NT2/D1 (cell line): ENCODE data around the gene ASCL2.

ENCODE experiments used
- SUZ12 ChIP-seq: IDR thresholded peaks from 2 replicates; pipeline ENCODE4 v1.6.1; 2011; ENCODE audit not compliant: insufficient read length, insufficient read depth; ENCODE audit errors: extremely low read depth
- YY1 ChIP-seq: IDR thresholded peaks from 2 replicates; pipeline ENCODE4 v1.6.1; 2011; ENCODE audit not compliant: insufficient read length, insufficient read depth
- ZNF274 ChIP-seq: IDR thresholded peaks from 2 replicates; pipeline ENCODE4 v1.6.1; 2011; ENCODE audit warnings: mild to moderate bottlenecking, low read depth, low read length

- TF ChIP-seq YY1 (no peak), ZNF274 (no peak), SUZ12 (no peak)
Measured at GRCh38 chr11:2235588-2236326, 34.6 kb downstream of the ASCL2 start.
